Measurements from ENCODE around the gene HNRNPA3. TPM values are rescaled to one million over a fixed set of nuclear protein-coding genes. Genes with fewer than 3 reads are reported as not detected.
"Not testable (repeated sequence)": the region's sequence is repeated elsewhere in the genome, so short reads cannot be mapped to it uniquely, and the experiment has no call there.

Gene HNRNPA3
- total RNA-seq, result 45.2 and 68.0 TPM in 2 replicates

DNA sequence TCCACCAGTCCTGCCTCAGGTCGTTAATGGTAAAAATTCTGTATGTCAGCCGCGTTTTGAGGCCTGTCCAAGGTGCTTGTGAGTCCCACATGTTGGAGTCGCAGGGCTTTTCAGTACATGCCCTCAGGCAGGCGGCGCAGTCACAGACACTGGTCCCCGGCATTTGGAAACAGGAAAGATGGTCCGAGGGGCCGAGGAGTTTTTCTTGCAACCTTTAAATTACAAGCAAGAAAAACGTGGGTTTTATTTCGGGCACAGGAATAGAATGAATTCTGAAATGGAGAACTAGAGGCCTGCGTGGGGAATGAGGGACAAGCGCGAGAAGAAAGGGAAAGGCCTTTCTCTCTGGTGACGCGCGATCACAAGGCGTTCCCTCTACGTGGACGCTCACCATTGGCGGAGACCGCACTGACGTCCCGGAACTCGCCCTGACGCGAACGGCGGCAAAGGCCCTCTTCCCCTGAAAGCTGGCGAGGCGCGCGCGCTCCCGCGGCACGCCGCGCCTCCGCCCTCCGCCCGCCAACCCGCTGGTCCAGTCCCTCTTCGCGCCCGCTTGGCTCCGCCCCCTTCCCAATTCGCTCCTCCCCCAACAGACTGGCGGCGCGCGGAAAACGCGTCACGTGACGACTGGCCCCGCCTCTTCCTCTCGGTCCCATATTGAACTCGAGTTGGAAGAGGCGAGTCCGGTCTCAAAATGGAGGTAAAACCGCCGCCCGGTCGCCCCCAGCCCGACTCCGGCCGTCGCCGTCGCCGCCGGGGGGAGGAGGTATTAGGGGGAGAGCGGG lies at the start of gene HNRNPA3:
Gene HNRNPA3, plus strand, starts transcription at position 689 of the 785 bp plus-strand sequence. Its CDS starts 6 bp downstream, at position 695.
- peak; percentile 84 for DNase-seq (ENCODE audit: extremely low read depth, low read depth, low spot score)

DNA sequence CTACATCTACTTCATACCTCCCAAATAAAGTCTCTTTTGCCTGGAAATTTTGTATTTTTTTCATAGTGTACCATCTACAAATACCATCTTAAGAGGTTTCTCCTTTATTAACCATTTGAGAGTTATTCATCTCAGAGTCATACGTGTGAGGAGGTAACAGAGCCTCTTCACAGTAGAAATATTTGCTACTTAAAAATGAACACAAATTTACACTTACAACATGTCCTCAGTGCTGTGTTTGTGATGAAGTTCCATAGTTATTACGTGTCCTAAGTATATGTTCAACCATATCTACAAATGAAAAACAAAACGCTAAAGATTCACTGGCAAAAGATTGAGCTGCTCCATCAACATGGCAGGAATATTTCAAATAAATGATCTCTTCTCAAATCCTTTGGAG lies 48.5 kb upstream of the HNRNPA3 start:
- DNase-seq (ENCODE audit: extremely low read depth, low read depth, low spot score), result no peak

DNA sequence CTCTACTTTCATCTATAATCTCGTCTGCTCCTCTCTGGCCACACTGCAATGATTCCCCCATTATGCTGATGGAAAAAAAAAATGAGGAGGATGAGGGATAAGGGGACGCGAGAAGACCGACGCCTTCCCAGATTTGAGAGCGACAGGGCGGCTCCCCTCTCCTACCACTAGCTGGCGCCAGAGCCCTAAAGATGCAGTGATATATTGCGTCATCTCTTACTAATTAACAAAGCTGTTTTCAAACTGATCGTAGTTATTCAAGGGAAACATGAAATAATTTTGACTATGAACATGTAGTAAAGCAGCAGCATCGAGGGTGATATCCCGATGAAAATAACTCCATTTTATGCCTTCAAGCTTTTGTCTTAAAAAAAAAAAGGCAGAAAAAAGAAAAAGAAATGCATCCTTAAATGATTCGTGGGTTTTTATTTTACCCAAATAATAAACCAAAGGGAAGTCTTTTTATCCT lies 48.0 kb upstream of the HNRNPA3 start:
- peak; percentile 71 for DNase-seq (ENCODE audit: extremely low read depth, low read depth, low spot score)

DNA sequence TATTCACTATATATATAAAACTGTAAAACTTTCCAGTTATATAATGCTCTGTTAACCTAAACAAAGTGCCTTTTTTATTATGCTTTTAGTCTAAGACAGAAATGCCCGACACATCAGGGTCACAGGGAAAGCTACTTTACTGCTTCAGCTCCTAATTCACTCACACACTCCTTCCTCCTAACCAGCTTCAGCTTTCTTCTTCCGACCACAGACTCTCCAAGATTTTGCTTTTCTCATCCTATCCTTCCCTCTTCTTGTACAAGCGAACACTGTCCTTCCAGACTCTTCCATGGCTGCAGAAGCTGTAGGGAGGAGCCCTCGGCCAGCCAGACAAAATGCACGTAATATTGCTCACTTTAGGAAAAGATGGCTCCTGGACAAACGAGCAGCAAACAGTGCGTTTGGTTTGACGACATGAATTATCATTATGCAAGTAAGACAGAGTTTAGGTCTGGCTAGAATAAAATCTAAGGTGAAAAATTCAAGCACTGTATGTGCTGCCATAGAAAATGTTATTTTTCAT lies 47.5 kb upstream of the HNRNPA3 start:
- no peak for DNase-seq (ENCODE audit: extremely low read depth, low read depth, low spot score)

DNA sequence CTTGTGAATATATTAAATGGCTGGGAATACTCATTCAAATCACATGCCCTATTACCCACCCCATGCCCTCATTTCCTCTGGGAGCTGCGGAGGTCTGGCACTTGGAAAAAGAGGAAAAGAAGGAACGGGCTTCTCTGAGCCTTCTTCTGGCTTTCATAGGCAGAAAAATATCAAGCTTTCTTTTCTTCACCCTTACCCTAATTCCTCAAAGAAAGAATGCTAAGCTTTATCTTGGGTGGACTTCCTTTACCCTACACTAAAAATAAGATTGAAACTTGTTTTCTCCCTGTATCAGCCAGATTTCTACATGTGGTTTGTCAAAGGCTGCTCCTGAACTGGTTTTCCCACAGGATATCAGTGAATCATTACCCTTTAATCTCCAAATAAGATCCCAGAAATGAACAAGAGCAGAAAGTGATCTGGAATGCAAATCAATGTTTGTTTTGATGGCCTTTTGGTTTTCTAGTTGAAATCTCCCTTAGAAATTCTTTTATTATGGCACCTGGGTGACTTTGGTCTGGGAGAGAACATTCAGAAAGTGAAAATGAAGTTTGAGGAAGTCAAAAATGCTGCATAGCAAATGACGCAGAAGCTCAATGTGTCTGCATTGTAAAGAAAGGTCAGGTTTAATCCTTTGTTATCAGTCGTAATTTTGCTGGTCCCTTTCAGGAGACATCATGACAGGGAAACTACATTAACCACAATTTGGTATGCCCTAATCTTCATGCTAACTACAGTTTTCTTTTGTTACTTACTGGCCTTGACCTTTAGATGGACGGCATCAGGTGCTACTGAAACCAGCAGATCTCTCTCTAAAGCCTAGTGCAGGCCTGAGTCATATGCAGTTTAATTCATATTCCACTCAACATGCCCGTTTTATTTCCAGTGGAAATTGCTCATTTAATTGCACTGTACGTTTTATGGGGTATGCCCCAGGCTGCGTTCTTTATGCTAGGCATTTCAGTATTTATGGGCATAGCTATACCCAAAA lies 46.6 kb upstream of the HNRNPA3 start:
- DNase-seq (ENCODE audit: extremely low read depth, low read depth, low spot score), result no peak

DNA sequence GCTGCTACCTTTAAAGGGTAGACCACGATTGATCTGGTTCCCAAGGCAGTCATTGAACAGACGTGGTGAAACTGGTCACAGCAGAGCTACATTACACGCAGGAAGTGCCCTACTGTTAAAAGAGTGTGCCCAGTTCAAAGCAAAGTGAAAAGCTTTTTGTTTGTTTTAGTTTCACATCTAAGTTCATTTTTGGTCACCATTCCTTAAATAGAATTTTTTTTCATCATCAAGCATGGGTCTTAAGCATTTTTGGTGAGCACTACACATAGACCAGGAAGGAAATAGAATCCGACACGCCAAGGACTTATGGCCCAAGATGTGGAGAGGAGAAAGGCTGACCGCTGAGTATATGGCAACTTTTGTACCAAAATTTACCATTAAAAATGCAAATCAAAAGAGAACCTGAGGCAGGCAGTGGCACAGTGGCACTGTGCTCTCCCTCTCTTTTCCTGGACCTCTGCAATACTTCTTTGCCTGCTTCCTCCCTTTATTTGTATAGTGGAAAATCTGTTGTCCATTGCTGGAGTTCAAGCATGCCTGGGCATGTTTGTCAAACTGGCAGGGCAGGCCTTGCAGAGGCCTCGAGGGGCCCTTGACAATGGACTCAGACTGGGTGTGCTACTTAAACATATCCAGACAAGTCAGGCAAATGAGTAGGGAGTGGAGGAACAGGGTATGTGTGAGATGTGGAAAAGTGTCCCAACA lies 42.6 kb upstream of the HNRNPA3 start:
- DNase-seq (ENCODE audit: extremely low read depth, low read depth, low spot score), result no peak

DNA sequence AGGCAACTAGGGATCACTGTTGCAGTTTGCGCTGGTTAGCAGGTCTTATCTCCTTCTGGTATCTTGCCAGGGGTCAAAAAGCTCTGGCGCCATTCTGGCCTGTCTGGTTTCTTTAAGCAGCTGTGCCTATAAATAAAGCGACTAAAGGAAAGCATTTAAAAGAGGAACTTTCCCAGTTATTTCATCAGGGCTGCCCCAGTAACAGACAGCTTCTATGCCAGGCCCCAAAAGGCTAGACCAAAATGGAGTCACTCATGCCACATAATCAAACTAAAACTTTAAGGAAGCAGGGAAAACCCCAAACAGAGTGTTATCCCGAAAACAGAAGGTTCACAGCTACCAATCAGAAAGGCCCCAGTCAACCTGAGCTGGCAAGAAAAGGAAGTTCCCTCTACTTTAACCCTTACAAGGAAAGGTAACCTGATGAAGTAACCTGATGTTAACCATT lies 41.2 kb upstream of the HNRNPA3 start:
- DNase-seq (ENCODE audit: extremely low read depth, low read depth, low spot score), result no peak

DNA sequence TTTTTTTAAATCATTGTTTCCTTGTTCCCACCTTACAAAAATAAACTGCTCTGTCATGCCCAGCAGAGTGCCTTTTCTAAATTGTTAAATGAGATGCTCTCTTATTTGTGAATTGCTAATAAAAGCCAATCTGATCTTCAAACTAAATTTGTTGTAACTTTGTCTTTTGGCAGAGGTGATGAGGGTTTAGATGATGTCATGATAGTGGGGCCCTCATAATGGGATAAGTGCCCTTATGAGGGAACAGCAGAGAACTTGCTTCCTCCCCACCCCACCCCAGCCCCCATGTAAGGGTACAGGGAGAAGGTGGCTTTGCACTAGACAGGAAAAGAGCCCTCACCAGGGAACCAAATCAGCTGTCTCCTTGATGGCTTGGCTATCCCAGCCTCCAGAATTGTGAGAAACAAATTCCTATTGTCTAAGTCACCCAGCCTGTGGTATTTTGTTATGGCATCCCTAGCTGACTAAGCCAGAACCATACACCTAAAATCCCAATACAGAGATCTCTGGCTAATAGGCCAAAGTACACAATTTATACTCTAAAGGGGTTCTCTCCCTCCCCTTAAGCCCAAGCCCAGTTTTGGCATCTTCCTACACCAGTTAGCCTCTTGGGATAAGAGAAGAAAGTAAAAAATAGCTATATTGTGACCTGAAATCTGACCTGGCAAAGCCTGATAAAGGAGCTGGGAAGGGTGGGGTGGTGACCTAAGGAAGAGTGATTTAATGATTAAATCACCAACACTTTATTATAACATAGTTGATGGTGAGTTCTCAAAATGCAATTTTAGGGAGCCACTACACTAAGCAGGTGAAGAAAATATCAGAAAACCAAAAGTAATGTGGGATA lies 40.3 kb upstream of the HNRNPA3 start:
- no peak for DNase-seq (ENCODE audit: extremely low read depth, low read depth, low spot score)

DNA sequence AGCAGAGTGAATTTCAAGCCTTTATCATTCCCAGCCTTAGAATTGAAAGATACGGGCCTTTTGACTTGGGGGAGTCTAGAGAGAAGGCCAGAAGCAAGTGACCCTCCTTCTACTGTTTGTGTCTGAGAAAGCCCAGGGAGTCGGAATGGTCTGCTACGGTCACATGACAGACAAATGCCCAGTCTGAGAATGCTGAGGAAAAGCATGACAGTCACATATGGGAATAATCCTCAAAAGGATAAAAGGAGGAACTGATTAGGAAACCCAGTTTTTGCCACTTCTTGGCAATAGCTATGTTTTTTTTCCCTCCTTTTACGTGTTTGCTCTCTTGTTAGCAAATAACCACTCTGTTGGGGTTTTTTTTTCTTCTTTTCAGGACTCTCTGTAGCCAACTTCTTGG lies 38.1 kb upstream of the HNRNPA3 start:
- DNase-seq (ENCODE audit: extremely low read depth, low read depth, low spot score), result no peak

DNA sequence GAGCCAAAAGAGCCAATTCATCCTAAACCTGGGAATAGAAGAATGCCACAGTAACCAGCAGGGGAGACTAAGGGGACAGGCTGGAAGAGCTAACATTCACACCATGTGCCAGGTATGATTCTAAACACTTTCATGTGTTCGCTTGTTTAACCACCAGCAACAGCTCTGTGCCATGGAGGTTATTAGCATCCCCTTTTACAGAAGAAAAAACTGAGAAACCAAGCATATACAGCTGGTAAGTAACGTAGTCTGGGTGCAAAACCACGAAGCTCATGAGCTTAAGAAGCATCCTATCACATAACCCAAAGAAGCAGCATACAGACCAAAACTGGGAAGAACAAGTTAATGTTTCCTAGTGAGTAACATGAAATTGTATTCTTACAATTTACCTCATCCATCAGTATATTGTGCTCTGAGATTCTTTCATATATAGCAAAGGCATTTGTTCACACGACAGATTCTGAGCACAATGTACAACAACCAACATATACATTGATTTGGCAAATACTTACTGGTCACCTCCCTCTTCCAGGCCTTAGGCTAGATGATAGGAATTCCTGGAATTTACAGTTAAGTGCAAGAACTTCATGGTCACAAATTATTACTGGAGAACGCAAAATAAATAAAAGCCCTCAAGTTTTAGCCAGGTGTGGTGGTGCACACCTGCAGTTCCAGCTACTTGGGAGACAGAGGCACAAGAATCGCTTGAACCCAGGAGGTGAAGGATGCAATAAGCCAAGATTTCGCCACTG lies 36.5 kb upstream of the HNRNPA3 start:
- DNase-seq (ENCODE audit: extremely low read depth, low read depth, low spot score), result no peak

DNA sequence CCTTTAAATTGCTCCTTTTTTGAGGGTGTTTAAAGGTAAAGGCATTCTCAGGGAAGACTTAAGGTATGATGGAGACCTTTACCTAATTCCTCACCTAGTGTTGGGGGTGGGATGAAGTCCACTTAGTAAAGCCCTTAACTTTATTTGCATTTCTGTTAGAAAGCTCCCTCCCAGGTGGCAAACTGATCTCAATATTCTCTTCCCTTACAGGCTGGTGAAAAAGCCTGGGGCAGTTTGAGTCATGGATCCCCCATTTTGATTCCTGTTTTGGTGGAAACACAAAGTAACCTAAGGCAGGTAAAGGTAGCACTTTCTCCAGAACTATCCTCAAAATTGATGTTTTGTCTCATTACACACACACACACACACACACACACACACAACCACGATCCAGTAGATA lies 33.8 kb upstream of the HNRNPA3 start:
- no peak for DNase-seq (ENCODE audit: extremely low read depth, low read depth, low spot score)

DNA sequence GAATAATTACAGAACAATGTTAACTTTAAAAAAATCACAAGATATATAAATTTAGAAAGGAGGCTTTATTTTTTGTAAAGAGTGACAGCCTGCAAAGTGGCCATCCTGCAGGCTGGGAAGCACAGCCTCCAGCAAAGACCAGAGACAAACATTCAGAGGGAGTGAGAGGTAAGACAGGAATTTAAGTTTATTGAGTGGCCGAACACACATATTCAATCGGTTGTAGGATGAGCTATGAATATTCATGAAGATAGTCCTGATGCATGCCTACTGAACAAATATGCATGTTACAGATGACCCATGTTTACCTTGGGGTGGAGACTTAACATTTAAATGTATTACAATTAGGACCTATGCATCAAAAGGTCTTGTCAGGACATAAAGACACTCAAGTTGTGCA lies 33.4 kb upstream of the HNRNPA3 start:
- no peak for DNase-seq (ENCODE audit: extremely low read depth, low read depth, low spot score)

DNA sequence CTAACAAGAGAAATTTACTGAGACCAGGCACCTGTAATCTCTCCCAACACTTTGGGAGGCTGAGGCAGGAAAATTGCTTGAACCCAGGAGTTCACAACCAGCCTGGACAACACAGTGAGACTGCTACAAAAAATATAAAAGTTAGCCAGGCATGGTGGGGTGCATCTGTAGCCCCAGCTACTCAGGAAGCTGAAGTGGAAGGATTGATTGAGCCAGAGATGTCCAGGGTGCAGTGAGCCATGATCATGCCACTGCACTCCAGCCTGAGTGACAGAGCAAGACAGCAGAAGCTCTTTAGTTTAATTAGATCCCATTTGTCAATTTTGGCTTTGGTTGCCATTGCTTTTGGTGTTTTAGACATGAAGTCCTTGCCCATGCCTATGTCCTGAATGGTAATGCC lies 32.9 kb upstream of the HNRNPA3 start:
- not testable (repeated sequence) for DNase-seq (ENCODE audit: extremely low read depth, low read depth, low spot score)

DNA sequence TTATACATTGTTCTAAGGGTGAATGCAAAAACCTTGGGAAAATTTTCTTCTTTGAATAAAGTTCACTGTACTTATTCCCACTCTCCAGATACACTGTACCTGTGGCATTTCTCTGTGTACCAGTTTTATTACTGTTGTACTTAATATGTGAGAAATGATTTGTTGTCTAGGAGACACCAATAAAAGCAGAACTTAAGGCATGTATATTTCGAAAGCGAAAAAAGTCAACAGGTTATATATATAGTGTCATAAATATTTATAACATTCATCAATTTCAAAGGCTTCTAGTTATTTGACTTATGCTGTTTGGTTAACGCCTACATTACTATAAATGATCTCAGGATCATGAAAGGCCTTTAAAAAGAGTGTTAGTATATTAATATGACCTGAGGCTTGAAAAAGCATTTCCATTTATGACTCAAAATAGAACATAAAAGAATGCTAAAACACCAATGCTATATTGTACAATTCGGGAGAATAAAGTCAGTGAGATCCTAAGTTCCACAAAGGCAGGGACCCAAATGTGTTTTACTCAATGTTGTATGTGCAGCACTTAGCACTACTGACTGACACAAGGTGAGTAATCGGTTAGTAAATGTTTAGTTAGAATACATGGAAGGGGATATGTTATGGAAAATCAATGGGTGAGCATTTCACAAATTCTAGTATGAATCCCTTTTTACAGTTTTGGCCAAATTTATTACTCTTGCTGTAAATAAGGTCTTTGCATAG lies 32.2 kb upstream of the HNRNPA3 start:
- no peak for DNase-seq (ENCODE audit: extremely low read depth, low read depth, low spot score)

DNA sequence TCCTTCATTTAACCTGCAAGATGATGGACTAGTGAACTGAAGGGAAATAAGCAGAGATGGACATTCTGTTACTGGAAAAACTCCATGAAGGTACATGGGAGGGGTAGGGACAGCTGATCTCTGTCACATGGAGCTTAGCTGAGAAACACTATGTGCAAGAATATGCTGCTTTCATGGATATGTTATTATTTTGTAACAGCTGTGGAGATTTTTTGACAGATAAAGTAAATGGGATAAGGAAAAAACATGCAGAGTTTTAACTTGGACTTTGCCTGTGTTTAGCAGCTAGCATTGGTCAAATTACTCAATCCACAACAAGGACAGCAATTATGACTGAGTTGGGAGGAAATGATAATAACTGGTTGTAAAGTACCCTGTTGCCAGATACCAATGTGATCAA lies 28.7 kb upstream of the HNRNPA3 start:
- no peak for DNase-seq (ENCODE audit: extremely low read depth, low read depth, low spot score)

DNA sequence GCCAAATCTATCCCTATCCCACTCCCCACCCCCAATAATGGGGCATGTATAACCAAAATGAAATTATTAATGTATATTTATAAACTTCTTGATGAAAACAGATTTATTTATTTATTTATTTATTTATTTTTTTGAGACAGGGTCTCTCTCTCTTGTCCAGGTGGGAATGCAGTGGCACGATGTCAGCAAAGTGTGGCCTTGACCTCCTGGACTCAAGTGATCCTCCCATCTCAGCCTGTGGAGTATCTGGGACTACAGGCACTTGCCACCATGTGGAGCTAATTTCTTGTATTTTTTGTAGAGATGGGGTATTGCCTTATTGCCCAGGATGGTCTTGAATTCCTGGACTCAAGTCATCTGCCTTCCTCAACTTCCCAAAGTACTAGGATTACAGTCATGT lies 28.0 kb upstream of the HNRNPA3 start:
- no peak for DNase-seq (ENCODE audit: extremely low read depth, low read depth, low spot score)

DNA sequence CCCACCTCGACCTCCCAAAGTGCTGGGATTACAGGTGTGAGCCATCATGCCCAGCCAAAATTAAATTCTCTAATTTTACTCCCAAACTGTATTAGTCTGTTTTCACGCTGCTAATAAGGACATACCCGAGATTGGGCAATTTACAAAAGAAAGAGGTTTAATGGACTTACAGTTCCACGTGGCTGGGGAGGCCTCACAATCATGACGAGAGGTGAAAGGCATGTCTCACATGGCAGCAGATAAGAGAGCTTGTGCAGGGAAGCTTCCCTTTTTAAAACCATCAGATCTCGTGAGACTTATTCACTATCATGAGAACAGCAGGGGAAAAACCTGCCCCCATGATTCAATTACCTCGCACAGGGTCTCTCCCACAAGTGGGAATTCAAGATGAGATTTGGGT lies 26.6 kb upstream of the HNRNPA3 start:
- not testable (repeated sequence) for DNase-seq (ENCODE audit: extremely low read depth, low read depth, low spot score)

DNA sequence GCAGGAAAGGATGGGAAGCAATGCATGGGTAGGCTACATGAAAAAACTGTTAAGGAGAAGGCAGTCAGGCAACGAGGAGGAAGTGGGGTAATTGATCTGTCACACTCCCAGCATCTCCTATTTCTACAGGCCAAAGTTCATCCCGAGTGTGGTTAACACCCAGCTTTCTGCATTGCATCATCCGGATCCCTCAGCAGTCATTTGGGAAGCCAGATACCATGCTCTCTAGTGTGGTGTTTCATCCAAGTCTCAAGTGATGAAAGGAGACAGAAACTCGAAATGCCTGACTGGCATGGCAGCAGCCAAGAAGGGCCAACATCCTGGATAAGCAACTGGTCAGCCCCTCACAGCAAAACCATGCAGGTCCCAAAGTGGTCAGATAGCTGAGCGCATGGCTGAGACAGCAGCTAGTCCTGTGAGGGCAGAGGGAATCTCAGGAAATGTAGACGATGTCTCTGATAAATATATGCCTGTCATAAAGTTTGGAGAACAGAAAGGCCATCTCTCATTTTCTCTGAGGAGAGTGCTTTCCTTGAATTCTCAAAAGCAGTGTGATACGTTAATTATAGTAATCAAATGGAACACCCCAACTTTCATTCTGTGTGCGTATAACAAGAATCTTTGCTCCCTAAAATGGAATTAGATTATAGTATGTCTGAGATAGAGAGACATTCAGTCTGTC lies 24.8 kb upstream of the HNRNPA3 start:
- DNase-seq (ENCODE audit: extremely low read depth, low read depth, low spot score), result no peak

All from glomerular endothelial cell (primary cell).